Astrocyte (in vitro differentiated cells and primary cell): Measurements from ENCODE around the gene BEND5. TPM values are rescaled to one million over a fixed set of nuclear protein-coding genes. Genes with fewer than 3 reads are reported as not detected.

ENCODE experiments used
- DNase-seq: peaks from one replicate; pipeline ENCODE4 v3.0.0-alpha.2; 2010; ENCODE audit warnings: low read depth
- FAIRE-seq: peaks from 2 replicates; lab custom pipeline; 2011; peaks lifted over from hg19 to GRCh38; lab: Jason Lieb, UNC
- H2AFZ ChIP-seq: 2 replicates; pipeline ENCODE4 v1.6.0; 2012; ENCODE audit warnings: low read depth, low read length, inconsistent platforms
- H3K27ac ChIP-seq: 2 replicates; pipeline ENCODE4 v1.5.1; 2011; ENCODE audit warnings: low read depth, low read length, inconsistent platforms
- H3K27me3 ChIP-seq: 2 replicates; pipeline ENCODE4 v1.6.0; 2011; ENCODE audit warnings: low read length, inconsistent platforms; ENCODE audit not compliant: insufficient read depth
- H3K36me3 ChIP-seq: 2 replicates; pipeline ENCODE4 v1.5.1; 2011; ENCODE audit warnings: low read length, inconsistent platforms; ENCODE audit not compliant: insufficient read depth
- H3K4me1 ChIP-seq: 2 replicates; pipeline ENCODE4 v1.5.1; 2011; ENCODE audit warnings: low read length, inconsistent platforms; ENCODE audit not compliant: insufficient read depth
- H3K4me2 ChIP-seq: 2 replicates; pipeline ENCODE4 v1.6.0; 2012; ENCODE audit warnings: low read length, inconsistent platforms
- H3K4me3 ChIP-seq: 2 replicates; pipeline ENCODE4 v1.5.1; 2011; ENCODE audit warnings: low read depth, mild to moderate bottlenecking, low read length, inconsistent platforms; ENCODE audit not compliant: insufficient read depth
- H3K79me2 ChIP-seq: 2 replicates; pipeline ENCODE4 v1.6.0; 2012; ENCODE audit warnings: mild to moderate bottlenecking, low read length, inconsistent platforms; ENCODE audit not compliant: insufficient read depth
- H3K9ac ChIP-seq: 2 replicates; pipeline ENCODE4 v1.6.0; 2012; ENCODE audit warnings: mild to moderate bottlenecking, low read length, inconsistent platforms
- H3K9me3 ChIP-seq: 2 replicates; pipeline ENCODE4 v1.5.1; 2012; ENCODE audit warnings: low read depth, mild to moderate bottlenecking, low read length, inconsistent platforms; ENCODE audit not compliant: insufficient read depth
- H4K20me1 ChIP-seq: 2 replicates; pipeline ENCODE4 v1.6.0; 2012; ENCODE audit warnings: low read length, inconsistent platforms; ENCODE audit not compliant: insufficient read depth
- H3K27ac Mint-ChIP-seq: one replicate; pipeline ENCODE4 v1.8.0; 2021; ENCODE audit warnings: mild to moderate bottlenecking, mixed read lengths; ENCODE audit not compliant: unreplicated experiment
- H3K27me3 Mint-ChIP-seq: one replicate; pipeline ENCODE4 v1.8.0; 2021; ENCODE audit warnings: low read depth, mixed read lengths; ENCODE audit not compliant: unreplicated experiment
- H3K36me3 Mint-ChIP-seq: one replicate; pipeline ENCODE4 v1.8.0; 2021; ENCODE audit warnings: low read depth, mixed read lengths; ENCODE audit not compliant: unreplicated experiment
- H3K4me1 Mint-ChIP-seq: one replicate; pipeline ENCODE4 v1.8.0; 2021; ENCODE audit warnings: low read depth, mixed read lengths; ENCODE audit not compliant: unreplicated experiment
- H3K4me3 Mint-ChIP-seq: one replicate; pipeline ENCODE4 v1.8.0; 2021; ENCODE audit warnings: mild to moderate bottlenecking, moderate library complexity, mixed read lengths; ENCODE audit not compliant: unreplicated experiment
- H3K9me3 Mint-ChIP-seq: one replicate; pipeline ENCODE4 v1.8.0; 2021; ENCODE audit warnings: mild to moderate bottlenecking, mixed read lengths; ENCODE audit not compliant: unreplicated experiment
- CTCF ChIP-seq: IDR thresholded peaks from 2 replicates; pipeline ENCODE4 v1.5.1; 2011; ENCODE audit warnings: low read depth, mild to moderate bottlenecking, inconsistent platforms, low read length, moderate library complexity; ENCODE audit not compliant: insufficient read depth
- EZH2 ChIP-seq: IDR thresholded peaks from 2 replicates; pipeline ENCODE4 v1.6.1; 2012; ENCODE audit warnings: mild to moderate bottlenecking, low read length, inconsistent platforms; ENCODE audit not compliant: insufficient read depth
- total RNA-seq: library from RNA; stranded (reverse); gene quantifications from 2 replicates; pipeline ENCODE4 v1.2.1, GENCODE V29; 2021

Gene BEND5
- total RNA-seq, 1 donor from 2014 or later, result 1.4 TPM

- FAIRE-seq, result no peak
- Histone ChIP-seq H4K20me1 (no peaks in the 10 kb centered on the region), H3K27me3 (peaks cover 4% of the 10 kb centered on the region), H3K4me1 (peaks cover 2% of the 10 kb centered on the region), H3K79me2 (no peaks in the 10 kb centered on the region), H3K36me3 (no peaks in the 10 kb centered on the region), H2AFZ (no peak overlapping the region), H3K9ac (no peak overlapping the region), H3K4me2 (no peak overlapping the region), H3K4me3 (no peak overlapping the region), H3K9me3 (no peaks in the 10 kb centered on the region), H3K27ac (no peak overlapping the region)
- no peaks in the 10 kb centered on the region for H3K36me3 Mint-ChIP-seq
- H3K4me3 Mint-ChIP-seq, result no peak overlapping the region
- no peak overlapping the region for H3K27ac Mint-ChIP-seq
- no peak for DNase-seq
- H3K27me3 Mint-ChIP-seq, result peaks cover 23% of the 10 kb centered on the region
- peaks cover 15% of the 10 kb centered on the region for H3K4me1 Mint-ChIP-seq
- H3K9me3 Mint-ChIP-seq, result peaks cover 2% of the 10 kb centered on the region
- TF ChIP-seq CTCF (no peak), EZH2 (no peak)
These were observed 81.5 kb downstream of the BEND5 start for GRCh38 chr1:48695161-48695560.

- no peak overlapping the region for H2AFZ ChIP-seq
- peaks cover 21% of the 10 kb centered on the region for H3K27me3 Mint-ChIP-seq
- H3K36me3 Mint-ChIP-seq, result no peaks in the 10 kb centered on the region
- no peaks in the 10 kb centered on the region for H4K20me1 ChIP-seq
- no peaks in the 10 kb centered on the region for H3K9me3 ChIP-seq
- H3K27ac ChIP-seq, result no peak overlapping the region
- H3K4me1 Mint-ChIP-seq, result peaks cover 15% of the 10 kb centered on the region
- no peak overlapping the region for H3K4me3 ChIP-seq
- peaks cover 4% of the 10 kb centered on the region for H3K27me3 ChIP-seq
- no peak overlapping the region for H3K9ac ChIP-seq
- H3K79me2 ChIP-seq, result no peaks in the 10 kb centered on the region
- H3K27ac Mint-ChIP-seq, result no peak overlapping the region
- H3K36me3 ChIP-seq, result no peaks in the 10 kb centered on the region
- no peak for DNase-seq
- peaks cover 2% of the 10 kb centered on the region for H3K9me3 Mint-ChIP-seq
- H3K4me2 ChIP-seq, result no peak overlapping the region
- TF ChIP-seq CTCF (no peak), EZH2 (no peak)
- H3K4me3 Mint-ChIP-seq, result no peak overlapping the region
- no peak for FAIRE-seq
- H3K4me1 ChIP-seq, result peaks cover 2% of the 10 kb centered on the region
These were observed 82.9 kb downstream of the BEND5 start for GRCh38 chr1:48693674-48694320.

- H2AFZ ChIP-seq, result no peak overlapping the region
- H3K27me3 ChIP-seq, result peaks cover 4% of the 10 kb centered on the region
- no peaks in the 10 kb centered on the region for H3K79me2 ChIP-seq
- no peaks in the 10 kb centered on the region for H3K36me3 Mint-ChIP-seq
- H4K20me1 ChIP-seq, result no peaks in the 10 kb centered on the region
- no peak overlapping the region for H3K27ac Mint-ChIP-seq
- no peak overlapping the region for H3K9ac ChIP-seq
- H3K27me3 Mint-ChIP-seq, result peaks cover 21% of the 10 kb centered on the region
- no peaks in the 10 kb centered on the region for H3K36me3 ChIP-seq
- peaks cover 15% of the 10 kb centered on the region for H3K4me1 Mint-ChIP-seq
- FAIRE-seq (no peak), DNase-seq (no peak)
- H3K4me2 ChIP-seq, result no peak overlapping the region
- no peak for TF ChIP-seq CTCF
- TF ChIP-seq EZH2, result no peak
- H3K4me3 Mint-ChIP-seq, result no peak overlapping the region
- no peaks in the 10 kb centered on the region for H3K9me3 ChIP-seq
- H3K9me3 Mint-ChIP-seq, result peaks cover 2% of the 10 kb centered on the region
- H3K4me3 ChIP-seq, result no peak overlapping the region
- peaks cover 2% of the 10 kb centered on the region for H3K4me1 ChIP-seq
- H3K27ac ChIP-seq, result no peak overlapping the region
These were observed 83.5 kb downstream of the BEND5 start for GRCh38 chr1:48693180-48693579.
